ENCODE results near the gene TRIM54. TPM values are rescaled to one million over a fixed set of nuclear protein-coding genes. Genes with fewer than 3 reads are reported as not detected.

TRIM54 gene
- total and polyA plus RNA-seq, 2 of the 8 experiments (the other 6 are each of a cell fraction or from before 2014, with no cell fraction given) = 3.9 to 5.8 TPM

GRCh38 chr2:27236136-27236535 lies 46.1 kb upstream of the TRIM54 start:
- ChIA-PET POLR2A (ENCODE audit: partially characterized antibody) (interaction anchor here (0.6 to 32.6 kb wide), 9 partner anchors 7 to 120 kb away, joined by 3 to 835 read pairs (median 5); partner anchors contain the start of genes CAD, GTF3C2 and TRIM54), CTCF (ENCODE audit: partially characterized antibody) (interaction anchor here (0.8 to 6.9 kb wide), 10 partner anchors 8 to 155 kb away, joined by 3 to 55 read pairs (median 4); partner anchors contain the start of gene TRIM54)
- Histone ChIP-seq H3K23ac (ENCODE audit: insufficient read length) (no peak overlapping the region), H2AFZ (ENCODE audit: low read length) (no peak overlapping the region), H2AK5ac (ENCODE audit: low read depth, low read length) (no peak overlapping the region), H2BK12ac (ENCODE audit: low read depth, low read length) (no peak overlapping the region), H3K27me3 (replicated peaks in 1 of 4; ENCODE audit: control insufficient read depth in 3 of 4, extremely low read depth in 1 of 4, insufficient read depth in 3 of 4, low read length in 3 of 4) (no peaks in the 10 kb centered on the region), H3K14ac (ENCODE audit: insufficient read length) (no peak overlapping the region), H3K18ac (ENCODE audit: extremely low read depth, low read length) (no peak overlapping the region), H2BK120ac (replicated peaks; ENCODE audit: low read depth, low read length) (no peak overlapping the region), H2BK20ac (ENCODE audit: low read length) (no peak overlapping the region), H3K56ac (replicated peaks; ENCODE audit: insufficient read length, low read depth, low read length) (no peak overlapping the region), H2BK5ac (ENCODE audit: low read depth, low read length) (no peak overlapping the region), H3K36me3 (ENCODE audit: control insufficient read depth in 2 of 4, insufficient read depth in 4 of 4, low read length in 3 of 4) (peaks cover 82 to 99% (median 96%) of the 10 kb centered on the region in 4 experiments), H4K20me1 (replicated peaks in 1 of 2; ENCODE audit: control insufficient read depth in 1 of 2, insufficient read depth in 2 of 2, low read length in 2 of 2) (peaks cover 4 to 21% of the 10 kb centered on the region in 2 experiments), H3K9ac (replicated peaks in 1 of 4; ENCODE audit: extremely low read depth in 1 of 4, low read depth in 3 of 4, low read length in 3 of 4) (no peak overlapping the region), H4K91ac (replicated peaks; ENCODE audit: insufficient read length, low read length) (no peak overlapping the region), H3K79me1 (ENCODE audit: low read depth, low read length) (no peaks in the 10 kb centered on the region), H4K8ac (ENCODE audit: extremely low read depth, insufficient read depth, low read length) (no peak overlapping the region), H3K4me2 (ENCODE audit: insufficient read depth in 1 of 2, low read depth in 2 of 2, low read length in 2 of 2) (no peak overlapping the region), H3K4me1 (replicated peaks in 1 of 4; ENCODE audit: control insufficient read depth in 3 of 4, insufficient read depth in 4 of 4, low read length in 3 of 4) (no peaks in the 10 kb centered on the region), H3K4me3 (ENCODE audit: extremely low read depth in 1 of 4, insufficient read depth in 2 of 4, low read depth in 3 of 4, low read length in 4 of 4) (no peak overlapping the region), H3K4ac (replicated peaks; ENCODE audit: insufficient read length, low read depth, low read length) (no peak overlapping the region), H3K27ac (ENCODE audit: low read depth, low read length) (no peak overlapping the region), H3K9me3 (ENCODE audit: insufficient read depth in 2 of 2, low read depth in 1 of 2, low read length in 1 of 2) (no peaks in the 10 kb centered on the region), H4K5ac (ENCODE audit: insufficient read length, low read depth, low read length) (no peak overlapping the region), H3K79me2 (ENCODE audit: control insufficient read depth in 1 of 2, insufficient read depth in 2 of 2, low read length in 2 of 2) (no peaks in the 10 kb centered on the region), H2BK15ac (ENCODE audit: low read length) (no peak overlapping the region), H3K23me2 (ENCODE audit: low read depth, low read length) (no peaks in the 10 kb centered on the region)
- FAIRE-seq (no peak), DNase-seq (ENCODE audit: low read depth in 1 of 2, low spot score in 2 of 2) (no peak)
- WGBS, 2 experiments (ENCODE audit: extremely low coverage in 1 of 2, insufficient coverage in 1 of 2, insufficient read length in 1 of 2, insufficient replicate concordance in 2 of 2, low coverage in 1 of 2, low lambda C conversion rate in 2 of 2, missing lambda C conversion rate in 1 of 2) = 94% methylated on average over 10 of the region's 12 CpGs; no CpG with 5 or more reads in 1 of the 2 experiments
- TF ChIP-seq KDM5A (IDR thresholded peaks at IDR 0.05; ENCODE audit: low read length) (no peak), CBX5 (IDR thresholded peaks at IDR 0.05; ENCODE audit: low read depth, low read length) (no peak), POLR2A (IDR thresholded peaks at IDR 0.05; ENCODE audit: control extremely low read depth in 1 of 2, low read depth in 2 of 2, low read length in 2 of 2) (no peak), TAF7 (optimal IDR thresholded peaks at IDR 0.05; ENCODE audit: borderline replicate concordance, low read depth, low read length) (no peak), HDAC2 (IDR thresholded peaks at IDR 0.05; ENCODE audit: borderline replicate concordance in 1 of 2, low read depth in 2 of 2, low read length in 2 of 2) (no peak), SIN3A (conservative IDR thresholded peaks at IDR 0.05 in 1 of 2, IDR thresholded peaks at IDR 0.05 in 1 of 2; ENCODE audit: low read depth in 1 of 2, low read length in 2 of 2) (no peak), EGR1 (IDR thresholded peaks at IDR 0.05; ENCODE audit: borderline replicate concordance, low read depth, low read length) (no peak), USF2 (IDR thresholded peaks at IDR 0.05; ENCODE audit: low read length) (no peak), MAFK (IDR thresholded peaks at IDR 0.05; ENCODE audit: low read depth, low read length) (no peak), MAX (IDR thresholded peaks at IDR 0.05) (no peak), E2F6 (IDR thresholded peaks at IDR 0.05) (no peak), BACH1 (IDR thresholded peaks at IDR 0.05; ENCODE audit: low read length) (no peak)

All from H1 (cell line).